HG02870 (cell line): ENCODE measurements around the gene ETV5.

Source experiments
- ATAC-seq: cut with Tn5 transposase; IDR thresholded peaks from one replicate; pipeline ENCODE4 v1.9.1; 2021; ENCODE audit warnings: mild to moderate bottlenecking, moderate library complexity; ENCODE audit not compliant: unreplicated experiment

ETV5 gene

DNA sequence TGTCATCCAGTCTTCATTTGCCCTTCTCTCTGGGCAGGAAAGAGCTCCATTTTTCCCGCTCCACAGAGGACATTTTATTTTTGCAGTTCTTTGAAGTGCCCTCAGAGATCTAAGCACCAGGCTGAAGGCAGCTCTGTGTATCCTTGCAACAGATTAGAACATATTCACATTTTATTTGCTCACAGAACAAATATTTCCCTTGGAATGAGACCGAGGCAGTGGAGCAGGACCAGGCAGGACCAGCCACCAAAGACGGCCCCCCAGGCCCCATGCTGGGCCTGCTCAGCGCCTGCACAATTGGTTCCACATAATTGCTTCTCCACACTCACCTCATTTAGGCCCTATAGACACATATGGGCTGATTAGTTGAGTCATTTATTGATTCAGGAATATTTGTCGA, 15.7 kb upstream of the ETV5 start:
- no peak for ATAC-seq

DNA sequence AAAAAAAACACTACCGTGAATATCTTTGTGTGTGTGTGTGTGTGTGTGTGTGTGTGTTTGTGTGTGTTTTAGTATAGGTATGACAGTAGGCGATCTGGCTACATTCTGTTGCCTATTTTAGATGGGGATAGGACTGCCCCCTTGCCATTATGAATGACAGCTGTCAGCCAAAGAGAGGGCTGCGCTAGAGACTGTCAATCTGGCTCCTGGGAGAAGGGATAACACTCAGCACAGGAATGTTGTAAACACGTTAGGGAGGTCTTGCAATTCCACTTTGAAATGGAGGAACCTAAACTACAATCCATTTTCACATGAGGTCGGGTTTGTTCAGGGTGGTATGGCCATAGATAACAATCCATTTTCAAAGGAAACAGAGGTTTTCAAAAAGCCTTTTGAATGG, 14.1 kb upstream of the ETV5 start:
- no peak for ATAC-seq

DNA sequence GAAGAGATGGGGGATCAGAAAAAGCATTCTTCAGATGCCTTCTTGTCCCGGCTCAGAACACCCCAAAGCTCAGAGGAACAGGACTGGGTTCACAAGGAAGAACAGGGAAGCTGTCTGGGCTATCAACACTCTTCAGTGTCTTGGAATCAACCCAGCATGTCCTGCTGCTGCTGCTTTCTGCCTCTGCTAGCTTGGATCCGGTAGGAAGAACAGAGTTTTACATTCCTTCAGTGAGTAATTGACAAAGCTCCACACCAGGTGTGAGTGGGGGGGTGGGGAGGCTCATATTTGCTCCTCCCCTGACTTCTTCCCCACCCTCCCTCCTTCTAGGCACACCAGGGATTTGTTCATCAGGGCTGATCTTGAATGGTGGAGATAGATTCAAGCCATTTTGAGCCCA, 13.1 kb upstream of the ETV5 start:
- no peak for ATAC-seq

DNA sequence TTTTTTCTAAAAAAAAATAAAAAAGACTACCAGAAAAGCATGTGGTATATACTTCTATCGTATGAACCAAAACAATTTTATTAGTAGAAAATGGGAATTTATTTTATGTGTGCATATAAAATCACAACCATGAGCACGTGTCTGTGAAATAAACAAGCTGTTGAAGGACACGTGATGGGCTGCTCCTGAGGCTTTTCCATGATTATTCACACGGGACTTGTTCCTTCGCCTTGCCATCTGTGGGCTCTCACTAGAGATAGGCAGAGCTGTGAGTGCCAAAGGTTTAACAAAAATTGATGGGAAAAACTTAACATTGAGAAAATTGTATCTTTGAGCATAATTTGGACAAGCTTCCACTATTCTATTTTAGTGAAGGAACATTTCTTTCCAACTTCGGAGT, 12.4 kb upstream of the ETV5 start:
- ATAC-seq, result no peak

DNA sequence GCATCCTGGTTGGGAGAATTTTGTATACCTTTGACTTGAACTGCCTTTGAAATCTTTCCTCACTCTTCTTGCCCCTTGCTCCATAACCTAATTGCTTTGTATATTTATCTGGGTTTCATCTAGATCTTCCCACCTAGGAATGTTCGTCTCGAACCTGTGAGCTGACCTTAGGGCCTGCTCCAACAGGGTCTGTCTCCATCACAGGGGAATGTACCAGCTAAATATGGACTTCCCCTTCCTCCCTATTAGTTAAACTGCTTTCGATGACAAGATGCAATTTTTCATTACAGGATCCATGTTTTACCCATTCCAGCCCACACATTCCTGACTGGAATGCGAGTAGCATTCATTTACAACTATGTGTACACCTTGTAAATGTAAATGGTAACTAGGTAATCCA, 10.6 kb upstream of the ETV5 start:
- no peak for ATAC-seq

DNA sequence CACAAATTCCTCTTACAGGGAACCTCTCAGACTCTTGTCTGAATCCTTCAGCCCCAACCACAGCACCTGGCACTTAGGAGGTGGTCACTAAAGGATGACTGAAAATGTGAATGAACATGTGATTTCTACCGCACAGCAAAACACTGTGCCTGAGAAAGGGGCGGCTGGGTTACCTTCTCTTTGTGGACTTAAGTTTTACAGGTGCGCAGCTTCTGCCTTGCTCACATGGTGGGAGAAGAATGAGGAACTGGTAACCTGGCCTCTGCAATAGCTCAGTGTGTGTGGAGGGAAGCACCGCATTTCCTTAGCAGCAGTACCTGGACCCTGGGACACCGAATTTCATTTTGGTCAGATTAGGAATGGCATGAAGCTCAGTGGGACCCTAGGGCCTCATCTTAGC, 9.8 kb upstream of the ETV5 start:
- ATAC-seq, result no peak

DNA sequence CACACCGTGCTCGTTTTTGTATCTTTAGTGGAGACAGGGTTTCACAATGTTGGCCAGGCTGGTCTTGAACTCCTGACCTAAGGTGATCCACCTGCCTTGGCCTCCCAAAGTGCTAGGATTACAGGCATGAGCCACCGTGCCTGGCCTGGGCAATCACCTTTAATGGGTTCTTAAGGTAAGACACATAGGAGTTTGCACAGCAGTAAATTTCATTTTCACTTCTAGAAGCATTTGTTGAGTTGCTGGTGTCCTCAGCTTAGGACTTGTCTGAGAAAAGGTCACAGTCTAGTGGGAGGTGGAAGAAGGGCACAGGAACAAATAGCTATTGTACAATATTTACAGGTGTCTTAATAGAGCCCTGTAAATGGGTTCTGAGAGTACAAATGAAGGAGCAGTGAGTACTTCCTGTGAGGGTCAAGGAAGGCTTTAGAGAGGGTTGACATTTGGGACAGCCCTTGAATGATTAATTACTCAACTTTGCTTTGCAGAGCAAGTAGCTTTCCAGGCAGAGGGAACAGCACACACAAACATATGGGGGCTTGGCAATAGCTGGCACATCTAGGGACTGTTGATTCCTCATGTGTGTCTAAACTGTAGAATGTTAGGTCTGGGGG, 8.7 kb upstream of the ETV5 start:
- no peak for ATAC-seq

DNA sequence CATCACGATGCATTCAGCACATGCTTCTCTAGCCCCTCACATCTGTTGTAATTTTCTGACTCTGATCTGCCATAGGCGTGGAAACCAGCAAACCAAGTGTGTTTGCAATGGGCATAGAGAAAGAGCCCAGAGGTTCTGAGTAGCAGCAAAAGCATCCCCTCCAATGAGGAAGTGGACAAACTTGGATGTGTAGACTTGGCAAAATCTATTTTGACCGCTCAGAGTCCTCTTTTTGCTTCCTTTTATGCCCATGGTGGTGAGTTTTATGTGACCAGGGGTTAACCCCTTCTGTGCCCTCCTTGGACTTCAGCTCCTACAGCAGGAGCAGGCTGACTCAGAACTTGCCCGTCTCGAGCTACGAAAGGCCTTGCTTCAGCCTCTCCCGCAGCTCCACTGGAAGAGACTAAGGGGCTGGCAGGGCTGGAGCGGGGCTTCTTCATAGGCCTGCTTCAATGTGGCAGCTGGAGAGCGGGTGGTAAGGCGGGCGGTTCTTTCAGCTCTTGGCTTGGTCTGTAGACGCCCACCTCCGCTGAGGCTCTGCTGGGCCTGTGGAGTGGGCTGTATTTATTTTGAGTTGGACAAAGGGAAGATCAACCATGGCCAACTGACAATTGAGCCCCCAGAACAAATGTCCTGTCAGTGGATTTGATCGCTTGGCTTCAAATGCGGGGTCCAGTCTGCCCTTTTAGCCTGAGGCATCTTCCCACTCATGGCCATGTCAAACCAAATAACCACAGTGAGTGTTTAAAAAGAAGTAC, 6.5 kb upstream of the ETV5 start:
- no peak for ATAC-seq

DNA sequence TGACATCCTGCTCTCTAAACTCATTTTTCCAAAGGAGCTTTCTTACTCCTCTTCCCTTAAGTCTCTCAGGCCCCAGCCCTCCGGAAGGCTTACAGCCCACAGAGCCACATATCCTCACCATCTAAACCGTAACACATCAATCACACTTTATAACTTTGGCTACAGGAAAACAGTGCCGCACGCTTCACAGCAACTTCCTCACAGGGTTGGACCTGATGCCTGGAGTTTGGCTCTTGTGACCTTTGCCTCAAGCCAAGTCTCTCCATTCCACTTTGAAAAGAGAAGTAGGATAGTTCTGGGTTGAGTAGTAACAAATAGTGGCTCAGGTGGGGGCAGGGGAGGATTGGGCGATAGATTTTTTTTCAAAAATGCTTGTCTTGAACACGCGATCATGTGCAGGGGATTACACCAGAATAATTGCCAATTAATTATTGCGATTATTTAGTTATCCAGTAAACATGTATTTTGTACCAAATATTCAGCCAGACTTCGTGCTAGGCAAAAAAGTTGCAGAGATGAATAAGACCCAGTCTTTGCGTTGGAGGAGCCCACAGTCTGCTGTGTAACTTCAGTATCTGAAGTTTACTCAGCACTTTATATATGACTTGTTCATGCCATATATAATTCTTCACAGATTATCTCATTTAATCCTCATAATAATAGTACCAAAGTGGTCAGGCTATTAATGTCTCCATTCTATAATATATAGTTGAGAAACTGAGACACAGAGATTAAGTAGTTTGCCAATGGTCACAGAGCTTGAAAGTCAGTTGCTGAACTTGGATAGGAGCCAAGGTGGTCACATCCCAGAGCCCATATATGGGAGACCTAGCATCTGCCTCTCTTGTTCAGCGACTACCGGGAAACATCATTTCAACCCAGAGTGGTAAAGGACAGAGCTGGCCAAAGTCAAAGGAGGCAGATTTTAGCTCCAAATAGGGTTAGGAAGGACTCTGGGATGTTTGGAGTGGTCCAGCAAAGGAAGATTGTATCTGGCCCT, 2.4 kb upstream of the ETV5 start:
- ATAC-seq, result no peak

DNA sequence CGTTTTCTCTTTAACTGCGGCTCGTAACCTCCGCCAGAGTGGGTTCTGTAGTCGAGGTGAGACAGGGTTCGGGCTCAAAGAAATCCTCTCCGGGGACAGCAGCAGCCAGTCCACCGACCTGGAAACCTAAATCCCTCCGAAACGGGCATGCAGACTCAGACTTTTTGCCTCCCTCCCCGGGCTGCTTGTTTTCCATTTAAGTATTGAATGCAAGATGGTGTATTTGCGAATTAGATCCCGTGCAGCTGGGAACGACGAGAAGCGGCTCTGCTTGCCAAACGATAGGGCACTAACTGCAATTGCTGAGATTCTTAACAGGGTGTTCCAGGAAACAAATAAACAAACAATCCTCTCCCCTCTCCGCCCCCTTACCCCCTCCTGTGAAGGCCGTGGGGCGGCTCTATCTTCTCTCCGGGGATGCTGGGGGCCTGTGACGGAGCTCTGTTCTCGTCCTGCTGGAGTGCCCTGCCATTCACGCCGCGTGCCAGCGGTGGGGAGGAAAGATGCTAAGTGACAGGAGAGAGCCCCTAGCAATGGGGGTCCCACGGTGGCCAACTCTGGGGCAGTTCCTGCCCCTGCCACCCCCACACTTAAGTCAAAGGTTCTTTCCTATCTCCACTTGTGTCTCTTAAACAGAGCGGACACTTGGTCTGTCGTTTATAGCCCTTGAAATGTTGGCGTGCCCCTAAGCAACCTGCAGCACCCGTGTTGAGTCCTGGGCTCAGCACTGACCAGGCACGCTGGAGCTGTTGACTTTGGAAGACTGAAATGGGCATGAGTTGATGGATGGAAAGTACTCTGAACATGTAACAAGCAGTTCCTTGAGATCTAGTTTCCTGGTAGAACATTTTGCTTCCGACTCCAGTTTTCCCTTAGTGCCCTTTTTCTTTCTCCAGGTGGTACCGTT, 1.3 kb upstream of the ETV5 start:
- no peak for ATAC-seq

DNA sequence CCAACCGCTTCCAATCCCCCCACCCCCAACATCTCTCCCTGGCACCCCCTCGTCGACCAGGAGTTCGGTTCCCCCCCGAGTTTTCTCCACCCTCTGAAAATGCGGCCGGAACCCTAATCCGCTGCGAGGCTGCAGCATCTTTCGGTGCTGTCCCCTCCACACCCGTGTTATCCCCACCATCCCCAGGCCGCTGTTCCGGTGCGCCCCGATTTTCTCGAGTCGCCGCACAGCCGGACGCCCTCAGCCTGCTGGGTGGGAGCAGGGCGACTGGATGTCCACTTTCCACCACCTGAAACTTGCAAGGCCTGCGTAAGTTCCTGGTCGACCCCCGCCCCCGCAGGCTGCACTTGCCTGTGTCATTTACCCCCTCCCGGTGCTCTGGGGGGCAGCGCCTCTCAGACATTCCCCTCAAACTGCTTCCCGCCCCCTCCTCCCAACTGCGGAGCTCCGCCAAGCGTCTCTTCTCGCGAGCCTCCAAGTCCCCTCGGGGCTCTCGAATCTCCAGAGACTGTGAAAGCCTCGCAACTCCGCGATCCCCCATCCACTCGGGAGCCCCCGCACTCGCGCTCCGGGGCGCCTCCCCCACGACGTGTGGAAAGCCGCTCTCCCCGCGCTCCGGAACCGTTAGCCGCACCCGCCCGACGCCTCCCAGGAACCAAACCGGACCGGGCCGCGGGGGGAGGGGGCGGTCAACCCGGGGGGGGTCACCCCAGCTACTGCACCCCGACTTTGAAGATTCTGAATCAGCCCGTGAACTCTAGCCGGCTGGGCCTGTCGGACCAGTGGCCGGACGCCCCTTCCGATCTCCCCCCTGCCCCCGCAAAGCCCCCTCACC, 566 bp downstream of the ETV5 start:
- ATAC-seq, result no peak

DNA sequence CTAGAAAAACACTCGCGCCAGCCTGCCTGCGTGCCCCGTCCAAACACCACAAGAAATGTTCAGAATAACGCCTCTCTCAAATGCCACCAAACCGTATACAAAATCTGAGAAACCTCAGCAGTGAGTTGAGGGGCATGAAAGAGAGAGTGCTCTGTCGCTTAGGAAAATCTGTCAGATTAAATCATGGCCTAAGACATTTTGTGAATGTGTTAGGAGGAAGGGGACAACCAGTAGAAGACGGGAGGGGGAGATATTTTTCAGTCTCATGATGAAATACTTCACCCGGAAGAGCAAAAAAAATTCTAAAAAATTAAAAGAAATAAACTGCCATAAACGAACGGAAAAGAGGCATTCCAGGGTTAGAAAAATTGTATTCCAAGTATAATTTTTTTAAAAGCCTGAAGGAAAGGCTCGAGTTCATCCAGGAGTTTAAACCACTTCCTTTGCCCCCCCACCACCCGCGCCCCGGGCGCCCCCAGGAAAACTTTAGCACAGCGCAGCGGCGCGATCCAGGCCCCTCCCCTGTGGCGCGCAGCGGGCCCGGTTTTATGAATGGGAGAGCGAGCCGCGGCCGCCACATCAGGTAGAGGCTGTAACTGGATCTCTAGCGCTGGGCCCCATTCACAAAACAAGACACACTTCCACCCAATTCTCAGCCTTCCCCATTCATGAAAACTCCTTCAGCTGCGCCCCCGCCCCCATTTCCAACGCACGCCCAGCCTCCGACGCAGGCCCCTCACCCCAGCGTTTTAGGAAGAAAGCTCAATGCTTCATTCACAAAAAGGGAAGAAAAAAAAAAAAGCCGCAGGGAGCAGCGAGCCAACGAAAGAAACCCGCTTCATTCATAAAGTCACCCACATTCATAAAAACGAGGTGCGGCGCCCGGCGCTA, 1.4 kb downstream of the ETV5 start:
- ATAC-seq, result no peak

DNA sequence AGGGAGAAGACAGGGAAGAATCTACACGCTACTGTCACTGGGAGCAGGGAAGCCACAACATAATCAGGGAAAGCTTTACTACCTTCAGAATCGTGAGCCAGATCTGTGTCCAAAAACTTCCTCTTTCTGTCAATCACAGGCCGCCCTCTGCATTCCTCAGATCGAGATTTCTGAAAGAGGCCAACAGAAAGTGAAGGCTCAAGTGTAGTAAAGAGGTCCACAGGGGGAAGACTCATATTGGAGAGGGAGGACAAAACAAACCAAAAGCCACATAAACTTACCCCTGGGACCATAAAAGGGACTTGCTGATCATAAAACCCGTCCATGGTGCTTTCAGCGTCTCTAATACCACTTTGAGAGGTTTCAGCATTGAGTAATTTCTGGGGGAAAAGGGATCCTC, 3.3 kb downstream of the ETV5 start:
- no peak for ATAC-seq

DNA sequence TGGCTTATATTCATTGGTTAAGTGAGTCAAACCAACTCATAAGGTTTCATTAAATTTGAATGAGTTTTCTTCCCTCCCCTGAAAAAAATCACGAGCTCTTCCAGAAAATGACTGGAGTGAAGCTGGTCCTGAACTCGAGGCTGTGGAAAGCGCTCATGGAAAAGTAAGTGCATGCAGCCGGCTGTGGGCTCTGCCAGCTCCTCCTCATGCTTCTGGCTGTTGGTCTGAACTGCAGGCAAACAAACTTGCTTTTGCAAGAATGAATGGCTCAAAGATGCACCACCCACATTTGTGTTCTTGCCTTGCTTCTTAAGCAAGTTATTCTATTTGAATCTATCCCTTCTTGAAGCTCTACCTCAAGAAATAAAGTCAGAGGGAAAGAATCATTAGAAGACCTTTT, 6.2 kb downstream of the ETV5 start:
- no peak for ATAC-seq

DNA sequence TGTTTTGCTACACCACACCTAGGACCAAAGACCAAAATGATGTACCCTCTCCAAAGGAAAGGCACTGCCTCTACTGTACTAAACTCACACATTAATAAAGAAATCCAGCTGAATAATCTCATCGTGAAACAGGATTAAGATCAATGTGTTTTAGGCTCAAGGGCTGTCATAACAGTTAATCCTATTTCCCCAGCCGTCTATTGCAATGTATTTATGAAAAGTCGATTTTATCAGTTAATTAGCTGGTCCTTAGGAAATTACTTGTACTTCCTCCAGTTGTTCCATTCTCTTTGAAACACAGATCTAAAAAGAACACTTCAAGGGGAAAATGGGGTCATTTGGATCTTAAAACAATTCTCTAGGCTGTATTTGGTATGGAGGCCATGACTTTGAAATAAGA, 8.5 kb downstream of the ETV5 start:
- no peak for ATAC-seq

DNA sequence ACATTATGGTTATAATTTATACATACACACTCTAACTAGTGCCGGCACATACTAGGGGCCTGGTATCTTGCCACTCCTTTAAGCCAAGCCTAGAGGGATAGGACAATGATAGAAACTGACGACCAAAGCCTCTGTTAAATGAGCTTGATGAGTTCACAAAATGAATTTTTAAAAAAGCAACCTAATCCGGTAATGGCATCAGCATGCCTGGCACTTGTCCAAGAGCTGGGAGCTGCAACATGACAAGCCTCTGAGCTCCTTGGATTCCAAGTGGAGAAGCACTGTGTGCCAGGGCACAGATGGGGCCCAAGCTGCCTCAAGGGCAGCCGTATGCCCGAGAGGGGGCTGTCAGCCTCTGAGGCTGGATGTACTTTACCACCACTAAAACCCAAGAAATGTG, 9.7 kb downstream of the ETV5 start:
- no peak for ATAC-seq

DNA sequence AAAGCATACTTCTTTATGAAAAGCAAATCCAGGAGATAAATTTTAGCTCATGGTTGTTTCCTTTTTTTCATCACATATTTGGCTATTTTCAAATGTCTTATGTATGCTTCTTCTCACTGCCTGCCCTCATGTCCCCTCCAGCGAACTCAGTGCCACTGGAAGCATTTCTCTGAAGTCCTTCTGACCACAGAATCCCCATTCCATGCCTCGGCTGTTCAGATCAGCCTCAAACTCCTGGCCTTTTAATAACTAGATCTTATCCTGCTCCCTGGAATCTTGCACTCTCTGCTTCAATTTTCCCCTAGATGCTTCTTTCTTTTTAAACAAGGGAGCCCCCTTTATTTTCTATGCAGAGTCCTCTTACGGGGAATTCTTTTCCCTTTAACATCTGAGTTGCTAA, 10.1 kb downstream of the ETV5 start:
- ATAC-seq, result no peak

DNA sequence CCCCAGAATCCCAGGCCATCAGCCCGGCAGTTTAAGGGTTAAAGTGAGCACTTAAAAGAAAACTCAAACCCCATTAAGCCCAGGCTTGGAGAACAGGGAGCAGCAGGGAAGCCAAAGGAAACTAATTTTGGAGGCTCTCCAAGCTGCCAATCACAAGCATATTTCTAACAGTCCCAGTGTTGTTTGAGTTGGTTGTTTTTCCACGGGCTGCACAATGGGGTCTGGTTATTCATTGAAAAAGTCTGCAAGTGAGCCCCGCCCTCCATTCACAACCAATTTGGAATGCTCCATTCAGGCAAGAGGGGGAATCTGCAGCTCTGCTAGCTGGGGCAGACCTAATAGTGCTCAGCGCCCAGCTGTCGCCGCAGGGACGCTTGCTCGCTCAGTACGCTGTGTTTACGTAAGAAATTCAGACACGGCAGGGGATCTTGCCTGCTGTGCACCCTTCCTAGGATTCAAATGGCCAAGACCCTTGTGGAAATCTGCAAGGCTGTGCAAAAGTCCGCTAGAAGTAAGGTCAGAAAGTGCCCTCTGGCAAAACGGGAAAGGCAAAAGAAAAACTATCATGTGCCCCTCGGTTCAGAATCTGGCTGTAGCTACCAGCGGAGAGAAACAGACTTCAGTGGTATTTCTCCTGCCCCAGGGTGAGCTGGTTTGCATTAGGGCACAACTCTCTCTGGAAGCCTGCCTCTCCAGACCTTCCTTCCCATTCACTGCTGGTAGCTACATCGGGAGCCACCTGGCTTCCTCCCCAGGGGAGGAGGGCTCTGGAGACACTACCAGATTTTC, 11.0 kb downstream of the ETV5 start:
- ATAC-seq, result no peak
